Activated CD4-positive, alpha-beta T cell treated with anti-CD3 and anti-CD28 coated beads, Interleukin-2, amount 50 U/mL, for 16 hours (primary cell): ENCODE results near the gene TCF25.
"Not testable (repeated sequence)": the region's sequence is repeated elsewhere in the genome, so short reads cannot be mapped to it uniquely, and the experiment has no call there.

Experiments
- DNase-seq: peaks from one replicate; pipeline ENCODE4 v3.0.0-alpha.2; 2020

Gene TCF25

DNA sequence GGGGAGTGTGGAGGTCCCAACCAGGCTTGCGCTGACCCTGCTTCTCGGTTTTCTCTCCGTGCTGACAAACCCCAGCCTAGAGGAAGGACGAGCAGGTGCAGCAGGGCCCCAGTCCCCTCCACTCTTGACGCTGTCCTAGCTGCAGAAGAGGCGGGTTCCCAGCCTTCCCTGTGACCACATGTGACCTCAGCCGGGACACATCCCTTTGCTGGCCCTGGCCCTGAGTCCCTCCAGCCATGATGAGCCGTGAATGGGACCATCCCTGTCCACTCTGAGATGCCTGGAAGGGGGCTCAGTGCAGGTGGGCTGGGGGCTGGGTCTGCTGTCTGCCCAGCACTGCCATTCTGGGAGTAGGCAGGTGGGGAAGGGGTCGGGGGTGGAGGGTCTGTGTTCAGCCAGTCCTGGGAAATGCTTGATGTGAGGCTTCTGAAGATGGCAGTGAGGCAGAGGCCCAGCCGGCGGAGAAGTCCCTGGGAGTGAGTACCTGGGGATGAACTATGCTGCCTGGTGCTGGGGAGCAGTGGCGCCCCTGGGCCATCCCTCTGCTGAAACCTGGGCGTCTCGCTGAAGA lies 47.8 kb downstream of the TCF25 start:
- DNase-seq: peak; percentile 27

DNA sequence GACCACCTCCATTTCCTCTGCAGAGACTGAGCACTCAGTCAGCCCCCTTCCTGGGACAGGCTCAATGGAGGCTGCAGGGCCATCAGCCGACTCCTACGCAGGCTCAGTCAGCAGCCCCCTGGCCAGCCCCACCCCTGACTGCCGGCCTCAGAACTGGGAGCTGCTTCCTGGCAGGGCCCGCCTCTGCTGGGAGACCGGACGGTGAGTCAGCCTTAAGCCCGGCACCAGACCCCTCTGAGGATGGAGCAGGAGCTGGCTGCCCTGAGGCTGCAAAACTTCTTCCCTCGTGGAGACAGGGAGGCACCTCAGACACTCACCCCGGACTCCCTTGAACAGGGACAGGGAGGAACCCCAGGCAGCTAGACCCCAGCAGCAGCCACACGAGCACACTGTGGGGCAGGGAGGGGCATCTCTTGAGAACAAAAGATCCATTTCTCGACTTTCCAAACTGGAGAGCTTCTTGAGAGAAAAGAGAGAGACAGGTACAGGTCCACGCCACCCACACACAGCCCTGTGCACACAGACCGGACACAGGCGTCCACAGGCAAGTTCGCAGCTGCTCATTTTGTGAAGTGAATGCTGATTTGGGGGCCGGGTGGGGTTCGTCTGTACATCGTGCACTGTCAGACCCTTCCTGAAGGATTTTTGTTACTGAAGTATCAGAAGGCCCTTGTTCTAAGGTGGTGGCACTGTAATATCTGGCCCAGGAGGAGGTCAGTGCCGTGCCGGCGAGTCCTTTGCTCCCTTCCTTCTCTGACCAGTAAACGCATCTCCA lies 48.5 kb downstream of the TCF25 start:
- peak; percentile 80 for DNase-seq

DNA sequence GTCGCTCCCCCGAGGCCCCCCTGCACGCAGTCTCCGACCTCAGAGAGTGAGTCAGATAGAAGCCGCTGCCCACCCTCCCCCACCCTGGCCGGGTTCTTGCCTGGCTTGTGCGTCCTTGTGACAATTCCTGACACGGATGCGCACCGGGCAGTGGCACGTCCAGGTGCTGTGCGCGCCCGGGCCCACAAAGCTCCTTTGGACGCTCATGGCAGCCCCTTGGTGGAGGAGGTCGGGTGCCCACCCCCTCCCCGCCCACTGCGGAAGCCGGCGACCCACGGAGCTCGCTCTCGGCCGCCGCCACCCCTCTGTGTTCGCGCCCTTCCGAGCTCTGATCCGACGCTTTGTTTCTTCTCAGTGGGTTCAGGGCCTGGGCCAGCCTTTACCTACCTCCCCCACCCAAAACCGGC lies 49.1 kb downstream of the TCF25 start:
- peak; percentile 66 for DNase-seq

DNA sequence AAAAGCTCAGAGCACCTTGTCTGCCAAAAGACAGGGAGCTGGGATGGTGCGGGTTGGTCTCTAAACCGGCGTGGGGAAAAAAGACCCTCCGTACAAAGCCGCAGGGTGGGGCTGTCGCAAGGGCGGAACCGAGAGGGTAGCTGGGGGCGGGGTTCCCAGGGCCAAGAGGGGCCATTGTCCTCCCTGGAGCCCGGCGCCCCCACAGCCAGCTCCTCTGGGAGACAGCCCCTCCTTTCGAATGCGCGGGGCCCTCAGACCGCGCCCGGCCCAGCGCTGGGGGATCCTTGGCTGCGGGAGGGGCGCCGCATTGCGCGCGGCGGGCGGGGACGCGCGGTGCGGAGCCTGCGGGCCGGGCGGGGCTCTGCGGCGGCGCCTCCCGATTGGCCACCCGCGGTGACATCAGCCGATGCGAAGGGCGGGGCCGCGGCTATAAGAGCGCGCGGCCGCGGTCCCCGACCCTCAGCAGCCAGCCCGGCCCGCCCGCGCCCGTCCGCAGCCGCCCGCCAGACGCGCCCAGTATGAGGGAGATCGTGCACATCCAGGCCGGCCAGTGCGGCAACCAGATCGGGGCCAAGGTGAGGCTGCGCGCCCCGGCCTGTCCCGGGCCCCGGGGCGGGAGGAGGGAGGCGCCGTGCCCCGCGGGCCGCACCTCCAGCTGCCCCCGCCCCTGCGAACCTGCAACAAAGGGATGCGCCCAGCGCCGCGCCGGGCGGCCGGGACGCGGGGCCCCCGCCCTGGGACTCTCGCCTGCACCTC lies 49.7 kb downstream of the TCF25 start, which contains the start of gene TUBB3:
Gene TUBB3, plus strand, starts transcription at position 459 of the 756 bp plus-strand sequence. Its CDS starts 60 bp downstream, at position 519.
- DNase-seq: peak; percentile 74

DNA sequence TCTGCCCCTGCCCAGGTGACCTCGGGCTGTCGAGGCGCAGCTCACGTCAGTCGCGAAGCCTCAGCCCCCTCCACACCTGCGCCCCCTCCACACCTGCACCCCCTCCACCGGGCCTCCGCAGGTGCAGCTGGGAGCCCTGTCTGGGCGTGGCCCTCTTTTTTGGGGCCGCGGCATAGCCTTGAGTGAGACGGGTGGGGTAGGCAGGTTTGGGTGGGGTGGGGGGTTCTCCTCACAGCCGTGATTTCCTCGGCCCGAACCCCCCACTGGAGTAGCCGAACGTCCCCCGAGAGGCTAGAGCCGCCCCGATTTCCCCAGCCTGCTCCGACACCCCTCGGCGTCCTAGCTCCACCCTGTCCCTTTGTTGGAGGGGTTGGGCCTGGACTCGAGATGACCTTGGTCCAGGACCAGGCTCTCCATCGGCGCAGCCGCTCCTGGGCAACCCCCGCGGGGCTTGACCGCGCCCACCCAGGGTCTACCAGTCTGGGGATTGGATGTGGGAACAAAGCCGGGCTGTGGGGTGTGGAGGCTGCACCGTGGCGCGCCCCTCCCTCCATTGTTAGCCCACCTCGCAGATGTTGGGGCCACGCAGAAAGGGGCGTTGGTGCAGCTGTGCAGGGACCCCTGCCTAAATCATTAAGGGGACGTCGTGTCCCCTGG lies 50.4 kb downstream of the TCF25 start:
- no peak for DNase-seq

DNA sequence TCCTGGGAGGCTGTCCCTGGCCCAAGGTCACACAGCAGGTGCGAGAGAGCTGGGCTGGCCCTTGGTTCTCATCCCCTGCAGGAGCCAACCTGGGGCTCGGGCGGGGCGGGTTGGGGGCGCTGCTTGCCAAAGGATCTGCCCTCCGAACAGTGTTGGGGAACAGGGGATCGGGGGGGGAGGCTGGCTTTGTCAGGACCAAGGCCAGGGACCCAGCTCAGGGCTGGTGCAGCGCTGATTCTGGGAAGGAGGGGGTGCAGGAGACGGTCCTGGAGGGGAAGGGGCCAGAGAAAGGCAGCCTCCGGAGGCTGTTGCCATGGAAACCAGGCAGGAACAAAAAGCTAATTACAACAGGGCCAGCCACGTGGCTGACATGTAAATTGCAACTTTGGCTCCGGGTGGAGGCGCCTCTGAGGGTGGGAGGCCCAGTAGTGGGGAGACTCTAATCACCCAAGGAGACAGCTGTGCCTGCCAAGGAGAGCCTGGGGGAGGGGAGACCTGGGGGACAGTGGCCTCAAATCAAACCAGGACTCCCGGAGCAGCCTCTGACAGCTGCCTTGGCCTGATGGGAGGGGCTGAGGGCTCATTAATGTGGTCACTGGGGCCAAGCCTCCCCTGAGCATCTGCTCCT lies 51.0 kb downstream of the TCF25 start:
- DNase-seq: peak; percentile 49

DNA sequence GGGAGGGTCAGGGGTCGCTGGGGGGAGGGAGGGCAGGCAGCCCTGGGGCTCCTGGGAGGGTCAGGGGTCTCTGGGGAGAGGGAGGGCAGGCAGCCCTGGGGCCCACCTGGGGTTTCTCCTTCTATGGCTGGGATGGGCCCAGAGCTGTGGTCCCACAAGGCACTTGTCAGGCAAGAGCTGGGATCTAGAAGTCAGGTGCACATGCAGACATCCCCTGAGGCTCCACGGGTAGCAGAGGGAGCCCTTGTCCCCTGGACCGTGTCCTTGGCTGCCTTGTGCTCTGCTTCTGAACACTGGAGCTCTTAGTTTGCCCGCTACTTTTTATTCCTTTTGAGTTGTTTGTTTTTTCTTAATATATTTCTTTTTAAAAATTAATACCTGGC lies 51.5 kb downstream of the TCF25 start:
- DNase-seq: no peak

DNA sequence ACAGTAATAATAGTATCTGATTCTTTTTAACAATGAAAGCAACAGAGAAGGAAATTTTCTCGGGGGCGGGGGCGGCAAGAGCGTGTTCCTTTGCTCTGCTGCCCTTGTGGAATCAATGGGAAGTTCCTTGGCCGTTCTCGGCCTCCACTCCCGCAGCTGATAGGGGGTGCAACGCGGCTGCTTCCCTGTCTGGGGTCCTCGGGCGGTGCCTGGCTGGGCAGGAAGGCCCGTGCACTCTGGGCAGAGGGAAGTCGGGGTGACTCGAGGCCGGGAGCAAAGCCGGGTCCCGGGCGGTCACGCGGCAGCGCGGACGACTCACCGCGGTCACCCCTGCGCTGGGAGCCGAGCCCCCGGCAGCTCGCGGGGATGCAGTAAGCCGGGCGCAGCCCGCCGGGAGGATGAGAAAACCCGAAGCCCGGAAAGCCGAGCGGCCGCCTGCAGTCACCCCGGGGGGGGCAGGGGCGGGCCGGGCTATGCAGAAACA lies 52.2 kb downstream of the TCF25 start:
- DNase-seq: no peak

DNA sequence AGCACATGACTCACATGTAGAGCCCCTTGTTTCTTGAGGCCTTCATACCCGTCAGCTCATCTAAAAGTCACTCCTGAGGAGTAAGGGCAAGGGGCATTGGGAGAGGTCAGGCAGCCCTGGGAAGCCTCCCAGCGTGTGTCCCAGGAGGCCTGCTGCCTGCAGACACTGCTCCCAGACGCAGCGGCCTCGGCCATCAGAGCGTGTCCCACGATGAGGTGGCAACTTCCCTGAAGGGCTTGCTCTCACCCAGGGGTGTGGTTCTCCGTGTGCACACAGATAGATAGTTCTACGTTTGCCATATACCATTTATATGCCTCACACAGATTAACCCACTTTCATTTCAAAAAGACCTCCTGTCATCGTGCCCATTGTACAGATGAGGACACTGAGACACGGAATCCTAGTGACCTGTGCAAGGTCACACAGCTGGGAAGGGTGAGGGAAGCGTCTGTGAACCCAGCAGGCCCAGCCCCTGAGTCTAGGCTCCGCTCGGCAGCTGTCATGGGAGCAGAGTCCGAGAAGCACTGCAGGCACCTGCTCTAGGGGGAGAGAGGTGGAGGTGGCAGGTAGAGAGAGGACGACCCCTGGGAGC lies 58.0 kb downstream of the TCF25 start:
- DNase-seq: no peak

DNA sequence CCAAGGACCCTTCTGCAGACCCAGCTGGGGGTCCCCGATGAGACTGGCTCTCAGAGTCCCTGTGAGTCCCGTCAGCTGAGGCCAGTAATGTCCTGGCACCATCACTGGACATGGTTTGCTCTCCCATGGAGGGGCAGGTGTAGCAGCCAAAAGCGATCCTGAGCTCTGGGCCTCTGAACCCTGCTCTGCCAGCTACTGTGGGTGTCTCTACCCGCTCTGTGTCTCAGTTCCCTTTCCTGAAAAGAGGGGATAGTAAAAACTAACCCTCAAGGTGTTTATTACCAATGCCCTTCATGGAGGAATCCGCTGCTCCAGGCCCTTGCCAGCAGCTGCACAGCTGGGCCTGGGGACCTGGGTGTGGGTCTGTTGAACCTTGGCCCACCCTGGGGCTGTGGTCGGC lies 58.6 kb downstream of the TCF25 start:
- DNase-seq: no peak

DNA sequence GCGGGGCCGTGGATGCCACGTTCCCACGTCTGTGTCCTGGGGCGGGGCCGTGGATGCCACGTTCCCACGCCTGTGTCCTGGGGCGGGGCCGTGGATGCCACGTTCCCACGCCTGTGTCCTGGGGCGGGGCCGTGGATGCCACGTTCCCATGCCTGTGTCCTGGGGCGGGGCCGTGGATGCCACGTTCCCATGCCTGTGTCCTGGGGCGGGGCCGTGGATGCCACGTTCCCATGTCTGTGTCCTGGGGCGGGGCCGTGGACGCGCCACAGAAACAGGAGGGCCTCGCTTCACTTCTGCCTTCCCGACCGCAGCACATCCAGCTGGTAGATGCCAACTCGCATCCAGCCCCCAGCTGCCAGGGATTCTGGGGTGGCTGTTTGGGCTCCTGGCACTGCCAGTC lies 60.6 kb downstream of the TCF25 start:
- not testable (repeated sequence) for DNase-seq

DNA sequence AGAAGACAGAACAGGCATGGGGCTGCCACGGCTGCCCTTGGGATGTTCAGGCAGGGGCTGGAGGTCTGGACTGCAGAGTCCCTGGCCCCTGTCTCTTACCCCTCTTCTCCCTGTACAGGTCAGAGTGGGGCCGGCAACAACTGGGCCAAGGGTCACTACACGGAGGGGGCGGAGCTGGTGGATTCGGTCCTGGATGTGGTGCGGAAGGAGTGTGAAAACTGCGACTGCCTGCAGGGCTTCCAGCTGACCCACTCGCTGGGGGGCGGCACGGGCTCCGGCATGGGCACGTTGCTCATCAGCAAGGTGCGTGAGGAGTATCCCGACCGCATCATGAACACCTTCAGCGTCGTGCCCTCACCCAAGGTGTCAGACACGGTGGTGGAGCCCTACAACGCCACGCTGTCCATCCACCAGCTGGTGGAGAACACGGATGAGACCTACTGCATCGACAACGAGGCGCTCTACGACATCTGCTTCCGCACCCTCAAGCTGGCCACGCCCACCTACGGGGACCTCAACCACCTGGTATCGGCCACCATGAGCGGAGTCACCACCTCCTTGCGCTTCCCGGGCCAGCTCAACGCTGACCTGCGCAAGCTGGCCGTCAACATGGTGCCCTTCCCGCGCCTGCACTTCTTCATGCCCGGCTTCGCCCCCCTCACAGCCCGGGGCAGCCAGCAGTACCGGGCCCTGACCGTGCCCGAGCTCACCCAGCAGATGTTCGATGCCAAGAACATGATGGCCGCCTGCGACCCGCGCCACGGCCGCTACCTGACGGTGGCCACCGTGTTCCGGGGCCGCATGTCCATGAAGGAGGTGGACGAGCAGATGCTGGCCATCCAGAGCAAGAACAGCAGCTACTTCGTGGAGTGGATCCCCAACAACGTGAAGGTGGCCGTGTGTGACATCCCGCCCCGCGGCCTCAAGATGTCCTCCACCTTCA lies 61.5 kb downstream of the TCF25 start:
- DNase-seq: no peak

DNA sequence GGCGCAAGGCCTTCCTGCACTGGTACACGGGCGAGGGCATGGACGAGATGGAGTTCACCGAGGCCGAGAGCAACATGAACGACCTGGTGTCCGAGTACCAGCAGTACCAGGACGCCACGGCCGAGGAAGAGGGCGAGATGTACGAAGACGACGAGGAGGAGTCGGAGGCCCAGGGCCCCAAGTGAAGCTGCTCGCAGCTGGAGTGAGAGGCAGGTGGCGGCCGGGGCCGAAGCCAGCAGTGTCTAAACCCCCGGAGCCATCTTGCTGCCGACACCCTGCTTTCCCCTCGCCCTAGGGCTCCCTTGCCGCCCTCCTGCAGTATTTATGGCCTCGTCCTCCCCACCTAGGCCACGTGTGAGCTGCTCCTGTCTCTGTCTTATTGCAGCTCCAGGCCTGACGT lies 62.2 kb downstream of the TCF25 start:
- not testable (repeated sequence) for DNase-seq

DNA sequence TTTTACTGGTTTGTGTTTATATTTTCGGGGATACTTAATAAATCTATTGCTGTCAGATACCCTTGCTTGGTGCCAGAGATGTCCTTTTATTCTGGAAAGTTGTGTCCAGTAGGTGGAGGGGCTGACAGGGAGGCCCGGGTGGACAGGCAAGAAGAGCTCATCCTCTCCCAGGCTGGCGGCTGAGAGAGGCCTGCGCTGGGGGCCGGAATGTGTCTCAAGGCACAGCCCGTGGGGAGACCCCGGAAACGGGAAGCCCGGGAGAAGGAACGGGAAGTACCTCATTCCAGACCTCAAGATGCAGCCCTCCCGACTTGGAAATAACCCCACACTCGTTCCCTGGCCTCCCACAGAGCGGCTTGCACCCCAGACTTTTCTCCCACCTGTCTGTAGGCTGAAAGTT lies 62.6 kb downstream of the TCF25 start:
- DNase-seq: no peak

DNA sequence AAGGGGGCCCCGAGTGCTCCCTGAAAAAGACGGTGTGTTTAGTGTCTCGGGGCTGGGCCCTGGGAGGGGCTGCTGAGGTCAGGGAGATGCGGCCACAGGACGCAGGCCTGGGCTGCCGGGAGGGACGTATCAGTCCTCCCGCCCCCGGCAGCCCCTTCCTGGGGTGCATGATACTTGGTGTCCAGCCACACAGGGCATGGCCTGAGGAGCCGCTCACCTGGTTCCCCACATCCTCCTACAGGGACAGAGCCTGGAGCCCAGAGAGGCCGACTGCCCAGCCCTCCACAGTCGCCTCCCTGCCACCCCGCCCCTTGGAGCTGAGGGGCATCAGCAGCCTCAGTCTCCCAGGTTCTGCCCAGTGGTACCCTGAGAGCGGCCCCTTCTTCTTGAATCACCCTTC lies 63.1 kb downstream of the TCF25 start:
- no peak for DNase-seq

DNA sequence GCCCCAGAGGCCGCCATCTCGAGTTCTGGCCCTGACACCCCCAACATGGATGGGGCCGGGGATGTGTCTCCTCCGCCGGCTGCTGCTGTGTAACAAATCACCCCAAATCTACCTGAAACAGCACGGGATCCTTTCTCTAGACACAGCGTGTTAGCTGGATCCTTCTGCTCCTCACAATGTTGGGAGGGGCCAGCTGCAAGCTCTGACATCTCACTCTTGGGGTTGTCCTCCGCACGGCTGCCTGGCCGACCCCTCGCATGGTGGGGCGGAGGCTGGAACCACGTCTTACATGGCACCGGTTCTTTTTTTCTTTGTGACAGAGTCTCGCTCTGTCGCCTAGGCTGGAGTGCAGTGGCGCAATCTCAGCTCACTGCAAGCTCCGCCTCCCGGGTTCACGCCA lies 63.6 kb downstream of the TCF25 start:
- no peak for DNase-seq

DNA sequence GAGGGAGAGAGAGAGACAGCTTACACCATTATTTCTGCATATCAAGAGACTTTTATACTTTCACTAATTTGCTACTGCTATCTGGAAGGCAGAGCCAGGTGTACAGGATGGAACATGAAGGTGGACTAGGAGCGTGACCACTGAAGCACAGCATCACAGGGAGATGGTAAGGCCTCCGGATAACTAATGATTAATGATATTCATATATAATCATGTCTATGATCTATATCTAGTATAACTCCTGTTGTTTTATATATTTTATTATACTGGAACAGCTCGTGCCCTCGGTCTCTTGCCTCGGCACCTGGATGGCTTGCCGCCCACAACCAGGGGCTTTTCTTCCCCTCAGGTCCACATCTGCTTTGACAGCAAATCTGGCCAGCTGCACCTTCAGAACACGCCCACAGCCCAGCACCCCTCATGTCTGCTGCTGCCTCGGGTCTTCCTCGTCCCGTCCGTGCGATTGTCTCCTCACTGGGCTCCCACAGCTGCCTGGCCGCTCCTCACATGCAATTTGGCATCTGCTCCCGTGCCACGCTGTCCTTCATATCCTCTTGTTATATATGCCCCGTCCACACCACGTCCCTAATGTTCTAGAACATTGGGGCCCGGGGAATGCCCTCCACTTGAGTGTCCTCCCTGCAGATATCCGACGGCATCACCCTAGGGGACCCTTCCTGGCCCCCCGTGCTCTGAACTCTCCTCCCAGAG lies 64.9 kb downstream of the TCF25 start:
- no peak for DNase-seq

DNA sequence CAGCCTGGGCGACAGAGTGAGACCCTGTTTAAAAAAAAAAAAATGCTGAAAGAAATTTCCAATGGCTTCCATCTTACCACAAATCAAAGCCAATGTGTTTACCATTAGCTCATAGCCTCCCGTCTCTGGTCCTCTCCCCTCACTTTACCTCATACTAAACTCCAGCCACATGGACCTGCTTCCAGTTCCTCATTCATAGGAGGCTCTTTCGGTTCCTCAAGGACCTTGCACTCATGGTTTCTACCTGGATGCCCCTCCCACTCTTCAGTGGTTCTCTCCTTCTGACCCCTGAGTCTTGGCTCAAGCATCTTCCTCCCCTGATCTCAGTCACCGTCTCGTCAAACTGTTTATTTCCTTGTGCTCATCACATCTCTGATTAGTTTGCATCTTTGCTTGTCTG lies 71.4 kb downstream of the TCF25 start:
- no peak for DNase-seq

DNA sequence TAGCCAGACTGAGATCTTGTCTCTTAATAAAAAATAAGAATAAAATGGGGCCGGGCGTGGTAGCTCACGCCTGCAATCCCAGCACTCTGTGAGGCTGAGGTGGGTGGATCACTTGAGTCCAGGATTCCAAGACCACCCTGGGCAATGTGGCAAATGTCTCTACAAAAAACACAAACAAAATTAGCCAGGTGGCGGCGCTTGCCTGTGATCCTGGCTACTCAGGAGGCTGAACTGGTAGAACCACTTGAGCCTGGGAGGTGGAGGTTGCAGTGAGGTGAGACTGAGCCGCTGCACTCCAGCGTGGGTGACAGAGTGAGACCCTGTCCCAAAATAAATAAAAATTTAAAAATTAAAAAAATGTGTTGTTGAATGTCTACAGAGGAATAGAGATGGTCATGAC lies 72.3 kb downstream of the TCF25 start:
- DNase-seq: no peak

DNA sequence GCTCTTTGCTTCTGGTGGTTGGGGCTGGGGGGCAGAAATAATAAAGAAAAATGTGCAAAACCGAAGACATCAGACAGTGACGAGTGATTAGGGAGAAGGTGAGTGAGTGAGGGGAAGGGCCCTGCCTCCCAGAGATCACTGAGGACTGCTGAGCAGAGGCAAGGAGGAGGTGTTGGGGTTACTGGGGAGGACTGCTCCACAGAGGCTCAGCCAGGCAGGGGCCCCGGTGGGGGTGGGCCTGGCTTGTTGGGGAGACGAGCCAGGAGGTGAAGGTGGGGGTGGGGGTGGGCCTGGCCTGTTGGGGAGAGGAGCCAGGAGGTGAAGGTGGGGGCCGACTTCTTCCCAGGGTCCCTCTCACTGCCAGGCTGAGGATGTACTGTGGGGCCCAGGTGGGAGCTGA lies 73.1 kb downstream of the TCF25 start:
- no peak for DNase-seq
